NCI-H1048 (cell line): ENCODE measurements around the gene DGKH.

Source experiments
- DNase-seq: peaks from one replicate; lab custom pipeline; 2025; lab: John Stamatoyannopoulos, UW

Gene DGKH

GRCh38 chr13:42039946-42040729 lies 8.3 kb upstream of the DGKH start:
- DNase-seq: peak; percentile 18

- DNase-seq: no peak
These were observed 7.8 kb upstream of the DGKH start for GRCh38 chr13:42040730-42041010.

GRCh38 chr13:42041011-42041683 lies 7.3 kb upstream of the DGKH start:
- no peak for DNase-seq

GRCh38 chr13:42041684-42042035 lies 6.8 kb upstream of the DGKH start:
- no peak for DNase-seq

GRCh38 chr13:42043676-42044075 lies 4.8 kb upstream of the DGKH start:
- no peak for DNase-seq

- DNase-seq: no peak
These were observed 2.0 kb upstream of the DGKH start for GRCh38 chr13:42046448-42046847.

GRCh38 chr13:42047561-42048341 lies 697 bp upstream of the DGKH start:
- no peak for DNase-seq

GRCh38 chr13:42048684-42049453 lies 421 bp downstream of the DGKH start:
- no peak for DNase-seq

GRCh38 chr13:42049454-42049813 lies 986 bp downstream of the DGKH start:
- DNase-seq: no peak

GRCh38 chr13:42054798-42055499 lies 6.5 kb downstream of the DGKH start:
- no peak for DNase-seq

GRCh38 chr13:42055500-42056085 lies 7.1 kb downstream of the DGKH start:
- no peak for DNase-seq

GRCh38 chr13:42056146-42056545 lies 7.7 kb downstream of the DGKH start:
- no peak for DNase-seq

GRCh38 chr13:42056583-42056982 lies 8.1 kb downstream of the DGKH start:
- no peak for DNase-seq

- no peak for DNase-seq
These were observed 9.6 kb downstream of the DGKH start for GRCh38 chr13:42057918-42058530.

- DNase-seq: no peak
These were observed 13.5 kb downstream of the DGKH start for GRCh38 chr13:42061943-42062342.

GRCh38 chr13:42063105-42063504 lies 14.7 kb downstream of the DGKH start:
- no peak for DNase-seq

- no peak for DNase-seq
These were observed 15.8 kb downstream of the DGKH start for GRCh38 chr13:42064259-42064658.

- DNase-seq: no peak
These were observed 16.5 kb downstream of the DGKH start for GRCh38 chr13:42064966-42065365.

GRCh38 chr13:42065414-42065813 lies 17.0 kb downstream of the DGKH start:
- no peak for DNase-seq

GRCh38 chr13:42066542-42066941 lies 18.1 kb downstream of the DGKH start:
- no peak for DNase-seq

- no peak for DNase-seq
These were observed 20.4 kb downstream of the DGKH start for GRCh38 chr13:42068886-42069285.
